PC-3 (cell line): ENCODE data around the gene SCRT2.

Experiments used
- CTCF ChIP-seq: fragments of 300-600 bp; sonication (generic); conservative IDR thresholded peaks from 2 replicates; pipeline ENCODE4 v1.5.1; 2017; ENCODE audit warnings: antibody characterized with exemption, low read depth, mild to moderate bottlenecking, low read length
- EZH2phosphoT487 ChIP-seq: fragments of 300-600 bp; sonication (generic); IDR thresholded peaks from 2 replicates; pipeline ENCODE4 v1.6.1; 2018; ENCODE audit warnings: mild to moderate bottlenecking, antibody characterized with exemption, low read length, borderline replicate concordance

- no peak for TF ChIP-seq EZH2phosphoT487
- no peak for TF ChIP-seq CTCF
These were observed 13.7 kb upstream of the SCRT2 start for GRCh38 chr20:689348-689747.
